Breast epithelium (tissue), 3 donors: ENCODE data around the gene APOM.

Source experiments
- POLR2AphosphoS5 ChIP-seq, 3 donors: sonication (generic); formaldehyde crosslinking; IDR thresholded peaks; one replicate each; pipeline ENCODE4 v1.6.1; 2017; ENCODE audit warnings: antibody characterized with exemption in 3 of 3
- TF ChIP-seq, protein P1 (sequence below), 3 donors: fragments of 450-650 bp; IDR thresholded peaks; one replicate each; pipeline ENCODE4 v1.5.1; 2016 to 2017; ENCODE audit warnings: antibody characterized with exemption in 3 of 3, mild to moderate bottlenecking in 3 of 3, moderate library complexity in 3 of 3

DNA sequence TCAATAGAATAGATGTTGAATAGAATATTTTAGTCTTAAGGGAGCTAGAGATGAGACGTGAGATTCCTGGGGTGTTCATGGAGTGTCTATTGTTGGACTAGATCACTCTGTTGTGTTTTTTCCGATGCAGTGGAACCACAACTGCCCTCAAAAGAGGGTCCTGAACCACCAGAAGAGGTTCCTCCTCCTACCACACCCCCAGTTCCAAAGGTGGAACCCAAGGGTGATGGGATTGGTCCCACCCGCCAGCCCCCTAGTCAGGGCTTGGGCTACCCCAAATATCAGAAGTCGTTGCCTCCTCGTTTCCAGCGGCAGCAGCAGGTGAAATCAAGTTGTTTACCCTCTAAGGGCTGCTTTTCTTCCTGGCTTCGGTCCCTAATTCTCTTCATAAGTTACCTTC is 26.7 kb upstream of the APOM start:
- TF ChIP-seq, protein P1, sequence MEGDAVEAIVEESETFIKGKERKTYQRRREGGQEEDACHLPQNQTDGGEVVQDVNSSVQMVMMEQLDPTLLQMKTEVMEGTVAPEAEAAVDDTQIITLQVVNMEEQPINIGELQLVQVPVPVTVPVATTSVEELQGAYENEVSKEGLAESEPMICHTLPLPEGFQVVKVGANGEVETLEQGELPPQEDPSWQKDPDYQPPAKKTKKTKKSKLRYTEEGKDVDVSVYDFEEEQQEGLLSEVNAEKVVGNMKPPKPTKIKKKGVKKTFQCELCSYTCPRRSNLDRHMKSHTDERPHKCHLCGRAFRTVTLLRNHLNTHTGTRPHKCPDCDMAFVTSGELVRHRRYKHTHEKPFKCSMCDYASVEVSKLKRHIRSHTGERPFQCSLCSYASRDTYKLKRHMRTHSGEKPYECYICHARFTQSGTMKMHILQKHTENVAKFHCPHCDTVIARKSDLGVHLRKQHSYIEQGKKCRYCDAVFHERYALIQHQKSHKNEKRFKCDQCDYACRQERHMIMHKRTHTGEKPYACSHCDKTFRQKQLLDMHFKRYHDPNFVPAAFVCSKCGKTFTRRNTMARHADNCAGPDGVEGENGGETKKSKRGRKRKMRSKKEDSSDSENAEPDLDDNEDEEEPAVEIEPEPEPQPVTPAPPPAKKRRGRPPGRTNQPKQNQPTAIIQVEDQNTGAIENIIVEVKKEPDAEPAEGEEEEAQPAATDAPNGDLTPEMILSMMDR (IDR thresholded peaks at IDR 0.05) = no peak
- TF ChIP-seq POLR2AphosphoS5 (IDR thresholded peaks at IDR 0.05) = no peak
